ENCODE data around the gene CES3.

Gene CES3

DNA sequence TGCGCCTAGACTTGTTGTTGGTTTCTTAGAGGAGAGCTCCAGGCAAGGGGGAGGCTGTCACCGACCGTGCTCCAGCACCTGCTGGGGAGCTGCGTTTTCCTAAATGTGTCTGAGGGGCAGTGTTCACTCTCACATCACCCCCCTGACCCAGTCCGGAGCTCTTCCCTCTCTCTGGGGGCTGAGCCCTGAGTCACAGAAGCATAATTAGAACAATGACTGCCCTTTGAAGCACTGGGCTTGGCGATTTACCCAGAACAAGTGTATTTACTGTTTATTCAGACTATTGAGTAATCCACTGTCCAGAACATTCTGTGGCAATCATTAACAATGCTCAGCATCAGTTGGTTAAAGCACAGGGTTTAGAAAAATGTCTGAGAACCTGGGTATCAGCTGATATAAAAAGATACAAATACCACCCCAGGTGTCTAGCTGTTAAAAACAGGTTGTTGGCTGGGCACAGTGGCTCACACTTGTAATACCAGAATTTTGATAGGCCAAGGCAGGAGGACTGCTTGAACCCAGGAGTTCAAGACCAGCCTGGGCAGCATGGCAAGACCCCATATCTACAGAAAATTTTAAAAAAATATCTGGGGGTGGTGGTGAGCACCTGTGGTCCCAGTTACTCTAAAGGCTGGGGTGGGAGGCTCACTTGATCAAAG, 35.4 kb downstream of the CES3 start:
- in situ Hi-C loops (cut with MboI; ENCODE audit: low sequenced_read_pairs), result no loop called here

DNA sequence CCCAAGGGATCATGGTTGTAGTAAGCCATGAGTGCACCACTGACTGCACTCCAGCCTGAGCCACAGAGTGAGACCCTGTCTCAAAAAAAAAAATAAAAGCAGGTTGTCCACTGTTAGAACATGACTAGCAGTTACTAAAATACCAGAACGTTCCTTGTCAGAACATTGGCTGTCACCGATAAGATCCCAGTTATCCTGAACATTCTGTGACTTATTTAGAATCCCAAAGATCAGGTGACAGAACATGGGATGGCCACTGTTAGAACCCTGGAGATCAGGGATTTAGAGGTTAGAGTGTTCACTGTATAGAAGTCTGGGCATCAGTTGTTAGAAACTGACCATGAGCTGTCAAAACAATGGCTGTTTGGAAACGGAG, 35.9 kb downstream of the CES3 start:
- in situ Hi-C loops (cut with MboI; ENCODE audit: low sequenced_read_pairs), result no loop called here

DNA sequence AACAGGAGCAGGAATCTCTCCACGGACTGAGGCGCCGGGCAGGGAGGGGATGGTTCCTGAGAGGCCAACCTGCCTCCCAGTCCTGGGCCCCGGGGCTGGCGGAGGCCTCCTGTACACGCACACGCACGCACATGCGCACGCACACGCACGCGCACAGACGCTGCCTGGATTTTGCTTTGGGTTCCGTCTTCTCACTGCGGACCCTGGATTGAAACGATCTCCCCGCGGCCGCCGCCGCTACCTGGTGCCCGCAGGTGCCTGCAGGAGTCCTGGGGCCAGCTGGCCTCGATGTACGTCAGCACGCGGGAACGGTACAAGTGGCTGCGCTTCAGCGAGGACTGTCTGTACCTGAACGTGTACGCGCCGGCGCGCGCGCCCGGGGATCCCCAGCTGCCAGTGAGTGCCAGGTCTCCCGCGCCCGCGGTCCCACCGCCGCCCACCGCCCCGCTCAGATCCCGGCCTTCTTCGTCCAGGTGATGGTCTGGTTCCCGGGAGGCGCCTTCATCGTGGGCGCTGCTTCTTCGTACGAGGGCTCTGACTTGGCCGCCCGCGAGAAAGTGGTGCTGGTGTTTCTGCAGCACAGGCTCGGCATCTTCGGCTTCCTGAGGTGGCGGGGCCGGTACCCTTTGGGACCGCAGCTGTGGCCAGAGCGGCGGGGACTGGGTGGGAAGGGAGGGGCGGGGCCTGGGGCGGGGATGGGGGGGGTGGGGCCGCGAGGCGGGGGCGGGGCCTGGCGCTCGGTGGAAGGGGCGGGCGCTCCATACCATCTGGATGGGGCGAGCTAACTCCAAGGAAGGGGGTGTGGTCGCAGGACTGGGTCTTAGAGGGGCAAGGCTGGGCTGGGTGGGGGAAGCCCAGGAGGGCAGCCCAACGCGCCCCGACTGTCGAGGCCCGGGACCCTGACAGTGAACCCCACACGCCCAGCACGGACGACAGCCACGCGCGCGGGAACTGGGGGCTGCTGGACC, 39.6 kb downstream of the CES3 start:
- in situ Hi-C loops (cut with MboI; ENCODE audit: low sequenced_read_pairs), result no loop called here

DNA sequence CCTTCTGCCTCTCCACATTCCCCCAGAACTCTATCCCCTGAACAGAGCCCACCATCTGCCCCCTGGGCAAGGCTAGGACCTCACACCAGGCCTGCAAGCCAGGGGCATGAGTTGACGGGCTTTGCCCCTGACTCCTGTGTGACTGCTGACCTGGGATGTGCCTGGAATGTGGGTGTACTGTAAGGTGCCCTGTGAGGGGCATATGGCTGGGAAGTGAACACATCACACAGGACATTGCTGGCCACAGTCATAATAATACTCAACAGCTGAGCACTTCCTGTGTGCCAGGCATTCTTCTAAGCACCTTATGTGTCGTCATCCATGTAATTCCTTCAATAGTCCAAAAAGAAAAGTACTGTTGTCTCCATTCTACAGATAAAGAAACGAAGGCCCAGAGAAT, 40.7 kb downstream of the CES3 start:
- in situ Hi-C loops (cut with MboI; ENCODE audit: low sequenced_read_pairs), result no loop called here

DNA sequence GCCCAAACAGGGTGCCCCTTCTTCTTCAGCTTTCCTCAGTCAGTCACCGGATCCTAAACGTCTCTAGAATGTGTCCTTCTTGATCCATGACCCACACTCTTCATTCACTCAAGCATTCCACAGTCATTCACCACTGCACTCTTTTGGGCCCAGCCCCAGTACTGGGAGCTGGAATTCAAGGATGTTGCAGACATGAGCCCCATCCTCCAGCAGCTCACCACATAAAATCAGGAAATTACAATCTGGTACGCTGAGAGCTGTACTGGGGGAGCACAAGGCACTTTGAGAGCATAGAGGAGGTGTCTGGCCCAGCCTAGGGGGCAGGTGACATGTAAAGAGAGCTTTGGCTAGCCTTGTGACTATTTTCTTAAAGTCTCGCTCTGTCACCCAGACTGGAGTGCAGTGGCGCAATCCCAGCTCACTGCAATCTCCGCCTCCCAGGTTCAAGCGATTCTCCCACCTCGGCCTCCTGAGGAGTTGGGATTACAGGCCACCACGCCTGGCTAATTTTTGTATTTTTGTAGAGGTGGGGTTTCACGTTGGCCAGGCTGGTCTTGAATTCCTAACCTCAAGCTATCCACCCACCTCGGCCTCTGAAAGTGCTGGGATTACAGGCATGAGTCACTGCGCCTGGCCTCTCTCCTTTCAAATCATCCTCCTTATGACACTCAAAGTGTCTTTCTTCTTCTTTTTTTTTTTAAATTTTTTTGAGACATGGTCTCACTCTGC, 46.0 kb downstream of the CES3 start:
- in situ Hi-C loops (cut with MboI; ENCODE audit: low sequenced_read_pairs), result no loop called here

DNA sequence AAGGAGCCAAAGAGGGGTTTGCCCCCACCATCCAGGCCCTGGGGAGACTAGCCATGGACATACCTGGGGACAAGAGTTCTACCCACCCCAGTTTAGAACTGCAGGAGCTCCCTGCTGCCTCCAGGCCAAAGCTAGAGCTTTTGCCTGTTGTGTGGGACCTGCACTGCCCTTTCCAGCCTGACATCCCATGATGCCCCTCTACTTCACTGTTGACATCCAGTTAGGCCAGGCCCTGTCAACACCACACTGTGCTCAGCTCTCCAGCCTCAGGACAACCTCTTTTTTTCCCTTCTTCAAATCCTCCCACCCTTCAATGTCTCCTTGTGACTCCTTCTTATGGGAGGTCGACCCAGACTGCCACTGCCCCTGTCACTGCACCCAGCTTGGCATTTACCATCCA, 48.1 kb downstream of the CES3 start:
- in situ Hi-C loops (cut with MboI; ENCODE audit: low sequenced_read_pairs), result no loop called here

DNA sequence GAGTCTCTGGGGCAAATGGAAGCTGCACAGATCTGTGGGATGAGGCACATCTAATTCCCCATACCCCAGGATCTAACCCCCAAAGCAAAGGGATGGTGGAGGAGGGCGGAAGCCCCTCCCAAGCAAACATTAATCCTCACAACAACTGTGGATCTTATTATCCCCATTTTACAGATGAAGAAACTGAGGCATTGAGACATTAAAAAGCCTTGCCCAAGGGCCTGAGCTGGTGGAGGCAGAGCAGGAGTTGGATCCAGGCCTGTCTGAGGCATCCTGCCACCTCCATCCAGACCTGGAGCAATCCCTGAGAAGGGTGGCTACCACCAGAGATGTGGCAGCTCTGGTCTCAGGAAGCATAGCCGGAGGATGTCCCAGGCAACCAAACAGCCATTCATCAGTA, 50.2 kb downstream of the CES3 start:
- in situ Hi-C loops (cut with MboI; ENCODE audit: low sequenced_read_pairs), result no loop called here

DNA sequence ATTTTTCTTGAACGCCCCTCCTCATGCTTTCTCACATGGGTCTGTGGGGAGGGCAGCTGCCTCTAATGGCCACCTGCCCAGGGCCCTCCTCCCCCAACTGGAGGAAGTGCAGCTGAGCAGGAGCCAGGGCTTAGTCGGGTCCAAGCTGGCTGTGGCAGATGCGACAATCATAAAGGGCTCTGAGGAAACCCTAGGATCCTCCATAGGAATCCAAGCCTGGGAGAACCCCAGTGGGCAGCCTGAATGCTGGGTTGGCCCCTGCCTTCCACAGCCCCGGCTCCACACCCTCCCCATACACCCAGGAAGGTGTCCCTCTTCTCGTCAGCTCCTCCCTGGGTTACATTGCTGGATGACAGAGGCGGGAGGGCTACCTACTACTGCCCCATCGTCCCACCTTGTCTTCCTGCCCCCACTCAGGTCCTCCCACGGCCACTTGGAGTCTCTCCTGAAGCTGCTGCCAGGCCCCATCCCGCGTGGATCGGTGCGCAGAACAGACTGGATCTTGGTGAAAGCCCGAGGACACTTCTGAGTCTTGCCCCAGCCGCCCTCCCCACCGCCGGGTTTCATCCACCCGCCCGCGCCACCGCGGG, 52.3 kb downstream of the CES3 start:
- in situ Hi-C loops (cut with MboI; ENCODE audit: low sequenced_read_pairs), result no loop called here

DNA sequence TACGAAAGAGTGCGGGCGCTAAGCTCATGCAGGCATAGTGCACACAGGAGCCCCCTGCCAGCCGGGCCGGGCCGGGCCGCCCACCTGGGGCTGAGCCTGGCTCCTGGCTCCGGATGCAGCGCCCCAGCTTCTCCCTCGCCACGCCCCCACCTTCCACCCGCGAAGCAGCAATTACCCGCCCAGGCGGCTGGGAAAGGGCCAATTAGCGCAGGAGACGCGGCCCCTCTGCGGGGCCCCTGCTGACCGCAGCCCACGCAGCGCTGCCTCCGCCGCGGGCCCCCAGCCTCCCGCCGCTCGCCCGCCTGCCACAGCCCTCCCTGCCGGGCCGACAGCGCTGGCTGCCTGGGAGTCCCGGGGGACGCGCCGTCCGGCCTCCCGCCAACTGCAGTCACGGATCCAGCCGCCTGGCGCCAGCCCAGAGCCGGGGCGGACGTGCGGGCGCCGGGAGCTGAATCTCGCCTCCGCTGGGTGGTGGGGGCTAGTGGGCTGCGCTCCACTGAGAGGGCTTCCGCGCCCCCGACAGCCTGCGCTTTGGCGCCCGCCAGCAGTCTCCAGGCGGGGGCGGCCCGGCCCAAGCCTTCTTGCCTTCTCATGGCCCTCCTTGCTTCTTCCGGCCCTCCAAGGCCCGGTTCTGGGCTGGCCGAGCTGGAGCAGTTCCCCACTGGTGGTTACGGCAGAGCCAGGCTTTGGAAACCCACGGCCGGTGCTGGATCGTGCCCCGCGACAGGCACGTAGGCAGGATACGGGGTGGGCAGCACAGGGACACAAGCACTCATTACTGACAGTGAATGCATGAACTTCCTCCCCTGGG, 53.0 kb downstream of the CES3 start:
- in situ Hi-C loops (cut with MboI; ENCODE audit: low sequenced_read_pairs), result no loop called here

DNA sequence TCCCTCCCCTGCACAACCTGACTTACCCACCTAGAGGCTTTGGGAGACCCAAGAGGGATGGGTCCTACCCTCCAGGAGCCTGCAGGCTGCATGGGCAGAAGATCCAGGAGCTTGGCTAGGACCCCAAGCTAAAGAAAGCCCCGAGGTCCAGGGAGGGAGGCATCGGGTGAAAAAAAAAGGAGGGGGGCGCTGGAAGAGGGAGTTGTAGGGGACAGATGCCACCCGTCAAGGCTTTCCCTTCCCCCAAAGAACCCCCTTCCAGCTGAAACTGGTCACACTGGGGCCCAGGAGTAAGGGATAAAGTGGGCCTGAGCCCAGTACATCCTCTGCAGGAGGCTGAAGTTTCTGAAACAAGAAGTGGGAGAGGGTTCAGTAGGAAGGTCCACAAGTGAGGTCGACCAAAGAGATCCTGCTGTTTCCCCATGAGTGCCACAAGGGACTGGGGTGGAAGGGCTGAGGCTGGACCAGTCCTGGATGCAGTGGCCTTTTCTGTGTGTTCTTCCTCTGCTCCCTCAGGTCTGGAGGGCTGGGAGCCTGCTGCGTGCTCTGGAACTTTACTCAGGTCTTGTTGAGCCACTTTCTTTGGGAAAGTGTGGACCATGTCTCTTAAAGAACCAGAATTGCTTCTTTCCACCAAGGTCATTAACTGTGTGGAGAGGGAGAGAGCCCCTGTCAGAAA, 53.7 kb downstream of the CES3 start:
- in situ Hi-C loops (cut with MboI; ENCODE audit: low sequenced_read_pairs), result no loop called here

DNA sequence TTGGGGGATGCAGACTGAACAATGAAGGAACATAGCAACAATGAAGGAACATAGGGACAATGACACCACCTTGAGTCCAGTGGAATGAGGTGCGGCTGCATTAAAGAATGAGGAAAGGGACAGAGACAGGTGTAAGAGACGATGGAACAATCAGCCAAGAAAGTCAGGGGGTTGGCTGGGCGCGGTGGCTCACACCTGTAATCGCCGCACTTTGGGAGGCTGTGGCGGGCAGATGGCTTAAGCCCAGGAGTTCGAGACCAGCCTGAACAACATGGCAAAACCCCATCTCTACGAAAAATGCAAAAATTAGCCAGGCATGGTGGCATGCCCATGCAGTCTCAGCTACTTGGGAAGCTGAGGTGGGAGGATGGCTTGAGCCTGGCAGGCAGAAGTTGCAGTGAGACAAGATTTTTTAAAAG, 54.3 kb downstream of the CES3 start:
- in situ Hi-C loops (cut with MboI; ENCODE audit: low sequenced_read_pairs), result no loop called here

DNA sequence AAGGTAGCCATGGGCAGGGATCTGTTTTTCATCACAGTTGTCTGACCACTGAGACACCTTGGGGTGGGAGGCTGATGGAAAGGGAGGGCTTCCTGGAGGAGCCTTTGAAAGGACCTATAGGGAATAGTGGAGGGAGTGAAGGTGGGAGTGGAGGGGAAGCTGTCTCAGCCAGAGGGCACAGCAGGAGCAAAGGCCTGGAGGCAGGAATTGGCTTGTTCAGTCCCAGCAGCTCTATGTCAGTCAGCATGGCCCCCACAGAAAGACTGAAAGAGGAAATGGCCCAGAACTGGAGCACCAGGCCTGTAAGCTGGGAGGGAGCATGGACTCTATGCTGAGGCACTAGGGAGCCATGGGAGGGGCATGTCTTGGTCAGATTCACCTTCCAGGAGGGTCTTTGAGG, 55.1 kb downstream of the CES3 start:
- in situ Hi-C loops (cut with MboI; ENCODE audit: low sequenced_read_pairs), result no loop called here

DNA sequence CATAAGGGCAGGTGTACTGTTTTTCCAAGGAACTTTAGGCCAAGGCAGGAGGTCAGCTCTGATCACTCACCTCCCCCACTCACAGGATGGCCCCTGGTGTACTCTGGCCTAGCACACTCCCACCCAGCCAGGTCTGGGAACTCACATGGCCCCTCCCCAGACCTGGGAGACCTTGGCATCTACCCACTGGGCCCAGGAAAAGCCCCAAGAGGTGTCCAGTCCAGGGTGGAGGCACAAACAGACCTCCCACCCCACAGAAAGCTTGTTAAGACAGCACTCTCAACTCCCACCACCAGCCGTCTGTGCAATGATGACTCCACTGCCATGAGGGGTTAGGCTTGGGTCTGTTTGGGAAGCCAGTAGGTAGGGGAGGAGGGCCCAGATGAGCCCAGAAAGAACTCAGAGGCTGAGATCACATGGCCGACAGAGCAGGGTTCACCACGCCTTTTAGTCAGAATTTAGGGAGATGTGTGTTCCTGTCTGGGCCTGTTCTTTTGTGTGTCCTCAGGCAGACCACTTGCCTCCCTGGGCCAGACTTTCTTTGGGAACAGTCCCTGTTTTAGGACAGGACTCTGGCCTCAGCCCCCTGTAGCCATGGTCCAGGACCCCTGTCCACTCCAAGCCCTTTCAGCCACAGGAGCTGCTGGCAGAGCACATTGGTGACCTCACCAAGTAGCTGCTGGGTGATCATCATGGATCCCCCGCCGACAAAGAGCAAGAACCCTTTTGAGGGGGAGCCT, 55.8 kb downstream of the CES3 start:
- in situ Hi-C loops (cut with MboI; ENCODE audit: low sequenced_read_pairs), result no loop called here

DNA sequence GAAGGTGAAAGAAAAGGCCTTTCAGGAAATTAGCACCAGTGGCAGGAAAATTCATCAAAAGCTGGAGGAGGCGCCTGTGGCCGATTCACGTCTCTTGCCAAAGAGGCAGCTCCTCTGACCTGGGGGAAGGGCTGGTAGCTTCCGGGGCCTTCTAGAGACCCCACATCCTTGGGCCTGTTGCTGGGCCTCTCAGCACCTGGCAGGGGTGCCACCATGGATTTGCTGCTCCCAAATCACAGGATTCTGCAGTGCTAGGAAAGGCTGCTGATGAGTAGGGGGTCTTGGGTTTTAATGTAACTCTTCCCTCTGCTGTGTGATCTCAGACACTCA, 56.3 kb downstream of the CES3 start:
- in situ Hi-C loops (cut with MboI; ENCODE audit: low sequenced_read_pairs), result no loop called here

DNA sequence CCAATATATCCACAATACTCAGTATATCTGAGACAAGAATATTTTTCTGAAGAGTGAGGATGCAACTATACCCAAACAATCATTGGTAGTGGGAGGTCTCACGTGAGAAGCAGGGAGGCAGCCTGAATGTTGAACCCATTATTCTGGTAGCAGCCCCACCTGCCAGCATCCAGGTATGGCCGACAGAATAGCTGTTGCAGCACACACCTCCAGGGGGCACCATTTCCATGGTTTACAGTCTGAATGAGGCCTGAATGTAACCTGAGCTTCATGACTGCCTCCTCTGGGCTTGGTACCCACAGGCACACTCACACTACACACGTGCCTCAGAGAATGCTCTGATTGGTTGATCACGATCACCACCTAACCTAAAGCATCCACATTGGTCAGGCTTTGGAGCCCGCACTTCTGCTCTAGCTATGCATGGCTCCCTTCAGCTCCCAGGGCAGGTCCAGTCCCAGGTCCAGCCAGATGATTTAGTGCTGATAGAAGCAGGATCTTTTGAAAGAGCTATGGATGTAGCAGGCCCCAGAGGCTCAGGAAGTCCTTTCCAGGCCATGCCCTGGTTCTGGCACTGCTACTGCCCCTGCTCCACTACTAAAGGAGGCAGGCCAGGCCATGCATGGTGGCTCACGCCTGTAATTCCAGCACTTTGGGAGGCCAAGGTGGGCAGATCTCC, 56.9 kb downstream of the CES3 start:
- in situ Hi-C loops (cut with MboI; ENCODE audit: low sequenced_read_pairs), result no loop called here

DNA sequence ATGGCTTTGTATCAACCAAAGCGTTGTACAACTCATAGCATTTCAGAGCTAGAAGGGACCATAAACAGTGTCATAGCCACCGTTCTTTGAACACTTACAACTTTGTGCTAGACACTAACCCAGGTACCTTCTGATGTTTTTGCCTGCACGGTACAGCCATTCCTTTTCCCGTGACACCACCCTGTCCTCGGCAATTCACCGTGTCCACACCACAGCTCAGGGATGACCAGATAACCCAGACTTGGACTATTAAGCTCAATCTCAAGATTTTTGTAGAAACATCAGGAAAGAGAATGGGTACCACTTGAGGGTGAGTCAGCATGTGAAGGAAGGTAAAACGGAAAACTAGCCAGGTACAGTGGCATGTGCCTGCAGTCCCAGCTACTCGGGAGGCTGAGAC, 58.1 kb downstream of the CES3 start:
- in situ Hi-C loops (cut with MboI; ENCODE audit: low sequenced_read_pairs), result no loop called here

DNA sequence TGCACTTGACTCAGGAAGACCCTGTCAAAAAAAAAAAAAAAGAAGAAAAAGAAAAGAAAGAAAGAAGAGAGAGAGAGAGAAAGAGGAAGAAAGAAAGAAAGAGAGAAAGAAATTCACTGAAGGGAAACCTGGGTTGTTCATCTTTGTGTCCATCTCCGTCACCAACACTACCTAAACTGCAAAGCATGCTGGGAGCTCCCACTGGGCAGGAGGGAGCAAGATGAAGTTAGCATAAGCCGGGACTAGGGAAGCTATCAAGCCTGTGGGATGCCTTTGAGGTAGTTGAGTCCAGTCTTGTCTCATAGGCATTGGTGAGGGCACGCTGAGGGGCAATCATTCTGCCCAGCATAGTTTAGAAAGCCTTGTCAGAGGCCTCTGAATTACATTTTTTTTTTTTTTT, 60.3 kb downstream of the CES3 start:
- in situ Hi-C loops (cut with MboI; ENCODE audit: low sequenced_read_pairs), result no loop called here

DNA sequence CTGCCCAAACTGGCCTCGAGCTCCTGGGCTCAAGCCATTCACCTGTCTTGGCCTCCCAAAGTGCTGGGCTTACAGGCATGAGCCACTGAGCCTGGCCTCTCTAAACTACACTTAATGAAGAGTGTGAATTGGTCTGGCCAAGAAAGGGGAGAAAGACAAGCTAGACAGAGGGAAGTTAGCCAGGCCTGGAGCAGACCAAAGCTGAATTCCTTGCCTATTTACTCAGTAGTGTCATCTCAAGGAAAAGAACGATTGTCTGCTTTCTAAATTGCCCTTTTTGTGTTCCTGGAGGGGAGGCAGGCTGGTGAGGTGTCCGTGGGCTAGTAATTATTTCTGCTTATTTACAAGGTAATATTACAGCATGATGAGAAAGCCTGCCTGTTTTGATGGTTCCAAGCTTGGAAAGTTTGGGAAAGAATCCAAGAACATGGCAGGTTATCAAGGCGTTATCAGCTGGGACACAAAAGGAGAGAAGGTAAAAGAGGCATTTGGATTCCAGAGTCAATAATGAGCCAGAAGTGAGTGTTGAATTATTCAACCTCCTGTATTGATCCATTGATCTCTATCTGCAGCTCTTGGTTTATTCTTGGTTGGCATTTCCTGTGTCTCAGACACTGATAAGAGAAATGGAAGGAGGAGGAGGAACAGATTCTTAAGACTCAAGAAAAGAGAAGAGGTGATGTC, 61.6 kb downstream of the CES3 start:
- in situ Hi-C loops (cut with MboI; ENCODE audit: low sequenced_read_pairs), result no loop called here

Data from HL-60/S4 treated with phorbol 12-myristate 13-acetate at 8.2 ng/mL for 4 days and 3 days (cell line).